ENCODE data around the gene ZBTB46. TPM values are rescaled to one million over a fixed set of nuclear protein-coding genes. Genes with fewer than 3 reads are reported as not detected.

ZBTB46 gene
- total RNA-seq, 5 donors from 2014 or later (not counting 1 experiment from before 2014, with no cell fraction given): 0.20 to 0.95 (median 0.30) TPM

DNA sequence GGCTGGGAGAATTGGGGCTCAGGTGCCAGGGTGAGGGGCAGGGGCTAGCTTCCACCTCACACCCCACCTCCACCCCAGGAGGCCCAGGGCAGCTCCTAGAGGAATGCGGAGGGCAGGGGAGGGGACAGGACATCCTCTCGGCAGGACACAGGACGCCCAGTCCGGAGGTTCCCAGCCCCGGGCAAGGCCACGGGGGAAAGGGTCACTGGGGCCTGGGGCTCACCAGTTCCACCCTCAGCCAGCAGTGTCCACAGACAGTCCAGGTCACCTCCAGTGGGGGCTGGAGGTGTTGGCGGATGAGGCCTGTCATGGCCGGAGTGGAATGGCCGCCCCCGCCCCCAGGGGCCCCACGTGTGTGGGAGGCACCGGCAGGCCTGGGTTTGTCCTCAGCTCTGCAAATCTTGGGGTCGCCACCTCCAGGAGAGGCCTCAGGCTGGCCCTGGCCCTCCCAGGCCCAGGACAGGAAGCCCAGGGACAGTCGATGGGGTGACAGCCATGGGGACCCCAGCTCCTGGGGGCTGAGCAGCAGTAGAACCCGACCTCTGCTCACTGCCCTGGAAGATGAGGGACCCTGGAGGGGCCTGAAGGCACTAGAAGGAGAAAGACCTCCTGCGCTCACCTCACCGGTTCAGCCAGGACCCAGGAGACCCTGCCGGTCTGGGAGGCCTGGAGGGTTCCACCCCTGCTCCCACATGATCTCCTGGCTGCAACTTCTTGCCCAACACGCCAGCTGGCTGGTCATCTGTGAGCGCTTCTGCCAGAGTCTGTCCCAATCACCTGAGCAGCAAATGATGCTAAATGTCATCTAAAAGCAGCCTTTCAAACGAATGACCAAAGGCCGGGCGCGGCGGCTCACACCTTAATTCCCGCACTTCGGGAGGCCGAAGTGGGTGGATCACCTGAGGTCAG lies 17.2 kb upstream of the ZBTB46 start:
- H3K27ac ChIP-seq (ENCODE audit: low read length): no peak overlapping the region
- Mint-ChIP-seq H3K9me3 (no peaks in the 10 kb centered on the region), H3K36me3 (no peaks in the 10 kb centered on the region), H3K4me3 (no peak overlapping the region), H3K27me3 (peaks cover 17 to 51% of the 10 kb centered on the region in 2 donors), H3K27ac (no peak overlapping the region), H3K4me1 (peaks cover 8 to 18% (median 11%) of the 10 kb centered on the region in 3 donors)
- ChIA-PET POLR2A (no interaction called here), CTCF (interaction anchor here in 1 of 2 donors (0.5 kb wide), 1 partner anchor 235 kb away, joined by 3 read pairs; no protein-coding TSS in a partner anchor)
- DNase-seq: no peak
- peaks cover 5 to 37% of the 10 kb centered on the region in 2 experiments for H3K4me1 ChIP-seq (ENCODE audit: control insufficient read depth in 1 of 2, extremely low read depth in 1 of 2, insufficient read depth in 2 of 2, low read length in 2 of 2)
- WGBS (ENCODE audit: insufficient coverage): 78% methylated on average over 24 of the region's 28 CpGs
- H3K36me3 ChIP-seq (ENCODE audit: control insufficient read depth in 2 of 2, extremely low read depth in 1 of 2, insufficient read depth in 1 of 2, low read length in 1 of 2): no peaks in the 10 kb centered on the region
- ATAC-seq (replicated peaks in 1 of 4): no peak
- no peaks in the 10 kb centered on the region for H3K9me3 ChIP-seq
- peaks cover 2 to 89% of the 10 kb centered on the region in 2 experiments for H3K27me3 ChIP-seq (replicated peaks in 1 of 2; ENCODE audit: control insufficient read depth in 2 of 2, extremely low read depth in 1 of 2, insufficient read depth in 2 of 2, low read length in 1 of 2)
- H3K4me3 ChIP-seq (ENCODE audit: control insufficient read depth in 1 of 2, extremely low read depth in 1 of 2, low read length in 1 of 2): no peak overlapping the region

DNA sequence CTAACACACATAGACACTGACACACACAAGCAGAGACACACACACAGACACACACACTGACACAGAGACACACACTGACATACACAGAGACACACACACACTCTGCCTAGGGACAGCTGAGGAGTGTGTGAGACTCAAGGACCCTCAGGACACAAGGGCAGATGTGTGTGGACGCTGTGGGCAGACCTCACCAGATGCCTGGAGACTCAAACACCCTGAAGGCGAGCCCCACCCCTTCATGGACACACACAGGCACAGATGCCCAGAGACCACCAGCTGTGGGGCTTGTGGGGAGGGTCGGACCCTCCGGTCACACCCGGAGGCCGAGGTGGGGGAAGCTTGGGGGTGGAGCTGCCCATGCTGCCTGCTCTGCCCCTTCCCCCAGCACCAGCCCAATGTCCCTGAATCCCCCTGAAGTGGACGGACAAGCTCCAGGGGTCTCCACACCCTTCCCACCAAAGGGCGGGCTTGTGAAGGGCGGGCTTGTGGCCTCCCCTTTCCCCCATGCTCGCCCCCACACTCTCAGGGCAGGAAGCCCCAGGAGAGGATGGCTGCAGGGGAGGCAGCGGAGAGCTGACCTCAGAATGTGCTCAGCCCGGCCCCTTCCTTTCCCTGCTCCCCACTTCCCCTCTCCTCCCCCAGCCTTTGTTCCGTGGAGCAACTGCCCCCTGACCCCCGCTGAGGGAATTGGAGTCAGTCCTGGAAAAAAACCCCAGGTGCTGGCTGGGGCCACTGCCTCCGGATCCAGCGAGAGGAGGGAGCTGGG lies 16.4 kb upstream of the ZBTB46 start:
- no peak overlapping the region for H3K27ac ChIP-seq (ENCODE audit: low read length)
- Mint-ChIP-seq H3K36me3 (no peaks in the 10 kb centered on the region), H3K4me3 (no peak overlapping the region), H3K9me3 (no peaks in the 10 kb centered on the region), H3K27me3 (peaks cover 20 to 58% of the 10 kb centered on the region in 2 donors), H3K4me1 (peaks cover 8 to 19% (median 11%) of the 10 kb centered on the region in 3 donors), H3K27ac (no peak overlapping the region)
- no peak for ATAC-seq (replicated peaks in 1 of 4)
- CTCF ChIA-PET: interaction anchor here in 1 of 2 donors (0.5 kb wide), 1 partner anchor 234 kb away, joined by 3 read pairs; no protein-coding TSS in a partner anchor
- POLR2A ChIA-PET: no interaction called here
- H3K4me1 ChIP-seq (ENCODE audit: control insufficient read depth in 1 of 2, extremely low read depth in 1 of 2, insufficient read depth in 2 of 2, low read length in 2 of 2): peaks cover 5 to 41% of the 10 kb centered on the region in 2 experiments
- peaks cover 2 to 90% of the 10 kb centered on the region in 2 experiments for H3K27me3 ChIP-seq (replicated peaks in 1 of 2; ENCODE audit: control insufficient read depth in 2 of 2, extremely low read depth in 1 of 2, insufficient read depth in 2 of 2, low read length in 1 of 2)
- no peak for DNase-seq
- 10% methylated on average over 6 of the region's 16 CpGs for WGBS (ENCODE audit: insufficient coverage)
- no peak overlapping the region for H3K4me3 ChIP-seq (ENCODE audit: control insufficient read depth in 1 of 2, extremely low read depth in 1 of 2, low read length in 1 of 2)
- H3K9me3 ChIP-seq: no peaks in the 10 kb centered on the region
- no peaks in the 10 kb centered on the region for H3K36me3 ChIP-seq (ENCODE audit: control insufficient read depth in 2 of 2, extremely low read depth in 1 of 2, insufficient read depth in 1 of 2, low read length in 1 of 2)

DNA sequence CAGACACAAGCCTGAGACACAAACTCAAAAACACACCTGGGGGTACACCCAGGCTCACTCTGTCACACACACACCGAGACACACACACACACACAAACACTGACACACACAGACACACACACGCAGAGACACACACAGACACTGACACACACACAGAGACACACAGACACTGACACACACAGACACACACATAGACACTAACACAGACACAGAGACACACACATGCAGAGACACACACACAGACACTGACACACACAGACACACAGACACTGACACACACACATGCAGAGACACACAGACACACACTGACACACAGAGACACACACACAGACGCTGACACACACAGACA lies 15.8 kb upstream of the ZBTB46 start:
- Mint-ChIP-seq H3K9me3 (no peaks in the 10 kb centered on the region), H3K27me3 (peaks cover 21 to 58% of the 10 kb centered on the region in 2 donors), H3K4me3 (no peak overlapping the region), H3K4me1 (peaks cover 11 to 22% (median 12%) of the 10 kb centered on the region in 3 donors), H3K36me3 (no peaks in the 10 kb centered on the region), H3K27ac (no peak overlapping the region)
- Histone ChIP-seq H3K4me3 (ENCODE audit: control insufficient read depth in 1 of 2, extremely low read depth in 1 of 2, low read length in 1 of 2) (no peak overlapping the region), H3K36me3 (ENCODE audit: control insufficient read depth in 2 of 2, extremely low read depth in 1 of 2, insufficient read depth in 1 of 2, low read length in 1 of 2) (no peaks in the 10 kb centered on the region), H3K9me3 (no peaks in the 10 kb centered on the region), H3K4me1 (ENCODE audit: control insufficient read depth in 1 of 2, extremely low read depth in 1 of 2, insufficient read depth in 2 of 2, low read length in 2 of 2) (peaks cover 5 to 45% of the 10 kb centered on the region in 2 experiments), H3K27me3 (replicated peaks in 1 of 2; ENCODE audit: control insufficient read depth in 2 of 2, extremely low read depth in 1 of 2, insufficient read depth in 2 of 2, low read length in 1 of 2) (peaks cover 2 to 90% of the 10 kb centered on the region in 2 experiments), H3K27ac (ENCODE audit: low read length) (no peak overlapping the region)
- ATAC-seq (replicated peaks in 1 of 4): no peak
- ChIA-PET CTCF (no interaction called here), POLR2A (no interaction called here)
- no peak for DNase-seq
- 42% methylated on average over 2 of the region's 3 CpGs for WGBS (ENCODE audit: insufficient coverage)

DNA sequence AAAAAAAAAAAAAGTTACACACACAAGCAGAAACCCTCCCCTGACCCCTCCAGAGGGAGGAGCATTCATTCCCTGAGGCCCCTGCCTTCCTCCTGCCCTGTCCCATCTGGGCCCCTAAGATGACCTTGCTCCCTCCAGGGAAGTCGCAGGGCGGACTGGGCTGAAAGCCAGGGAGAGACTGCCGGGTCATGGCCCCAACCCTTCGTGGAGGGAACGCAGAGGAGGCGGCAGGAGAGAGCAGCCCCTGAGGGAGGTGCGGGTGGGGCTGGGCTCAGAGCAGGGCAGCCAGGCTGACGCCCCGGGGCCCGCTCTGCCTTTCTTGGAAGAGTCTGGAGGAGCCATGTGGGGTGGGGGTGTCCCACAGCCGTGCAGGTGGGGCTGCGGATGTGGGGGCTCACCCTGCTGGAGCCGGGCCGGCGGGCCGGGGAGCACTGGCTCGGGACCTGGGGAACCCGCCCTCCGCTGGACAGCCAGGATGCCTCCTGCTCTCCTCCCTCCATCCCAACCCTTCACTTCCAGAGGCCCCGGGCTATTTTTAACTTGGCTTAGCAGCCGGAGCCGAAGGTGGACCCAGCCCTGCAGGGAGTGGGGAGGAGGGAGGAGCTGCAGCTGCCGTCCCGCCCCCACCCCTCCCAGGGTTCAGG lies 15.2 kb upstream of the ZBTB46 start:
- ChIA-PET POLR2A (no interaction called here), CTCF (no interaction called here)
- peaks cover 11 to 22% (median 12%) of the 10 kb centered on the region in 3 donors for H3K4me1 Mint-ChIP-seq
- no peaks in the 10 kb centered on the region for H3K9me3 Mint-ChIP-seq
- Histone ChIP-seq H3K4me3 (ENCODE audit: control insufficient read depth in 1 of 2, extremely low read depth in 1 of 2, low read length in 1 of 2) (no peak overlapping the region), H3K36me3 (ENCODE audit: control insufficient read depth in 2 of 2, extremely low read depth in 1 of 2, insufficient read depth in 1 of 2, low read length in 1 of 2) (no peaks in the 10 kb centered on the region), H3K9me3 (no peaks in the 10 kb centered on the region), H3K27ac (ENCODE audit: low read length) (no peak overlapping the region), H3K27me3 (replicated peaks in 1 of 2; ENCODE audit: control insufficient read depth in 2 of 2, extremely low read depth in 1 of 2, insufficient read depth in 2 of 2, low read length in 1 of 2) (peaks cover 2 to 86% of the 10 kb centered on the region in 2 experiments), H3K4me1 (ENCODE audit: control insufficient read depth in 1 of 2, extremely low read depth in 1 of 2, insufficient read depth in 2 of 2, low read length in 2 of 2) (peaks cover 5 to 45% of the 10 kb centered on the region in 2 experiments)
- DNase-seq: no peak
- H3K4me3 Mint-ChIP-seq: peak overlapping the region in 1 of 3 donors; percentile 51
- no CpG with 5 or more reads among the region's 24 CpGs for WGBS (ENCODE audit: insufficient coverage)
- peaks cover 22 to 58% of the 10 kb centered on the region in 2 donors for H3K27me3 Mint-ChIP-seq
- no peak overlapping the region for H3K27ac Mint-ChIP-seq
- no peaks in the 10 kb centered on the region for H3K36me3 Mint-ChIP-seq
- ATAC-seq (replicated peaks in 1 of 4): peak in 3 of 4 experiments; percentile 29 to 38 (median 37)

DNA sequence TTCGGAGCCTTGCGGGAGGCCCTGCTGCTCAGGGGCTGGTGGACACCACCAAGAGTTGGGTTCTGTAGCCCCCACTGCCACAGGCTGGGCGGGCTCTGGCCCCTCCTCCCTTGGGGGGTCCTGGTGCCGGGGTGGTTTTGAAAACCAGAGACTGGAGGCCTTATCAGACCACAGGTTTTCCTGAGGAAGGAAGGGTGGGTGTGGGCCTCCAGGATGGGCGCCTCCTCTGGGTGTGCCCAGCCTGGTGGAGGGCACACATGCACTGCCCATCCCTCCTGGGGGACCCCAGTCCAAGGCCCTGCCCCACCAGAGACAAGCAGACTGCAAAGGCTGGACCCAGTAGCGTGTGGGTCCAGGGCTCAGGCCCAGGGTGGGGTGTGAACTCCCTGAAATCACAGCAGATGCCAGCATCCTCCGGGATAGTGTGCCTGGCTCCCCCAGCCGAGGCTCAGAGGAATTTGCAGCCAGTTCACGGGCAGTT lies 13.5 kb upstream of the ZBTB46 start:
- no peak overlapping the region for H3K27ac Mint-ChIP-seq
- no peaks in the 10 kb centered on the region for H3K36me3 Mint-ChIP-seq
- peak overlapping the region in 1 of 3 donors; percentile 59 for H3K4me3 Mint-ChIP-seq
- peaks cover 5 to 45% of the 10 kb centered on the region in 2 experiments for H3K4me1 ChIP-seq (ENCODE audit: control insufficient read depth in 1 of 2, extremely low read depth in 1 of 2, insufficient read depth in 2 of 2, low read length in 2 of 2)
- no peaks in the 10 kb centered on the region for H3K9me3 Mint-ChIP-seq
- H3K36me3 ChIP-seq (ENCODE audit: control insufficient read depth in 2 of 2, extremely low read depth in 1 of 2, insufficient read depth in 1 of 2, low read length in 1 of 2): no peaks in the 10 kb centered on the region
- peaks cover 22 to 50% of the 10 kb centered on the region in 2 donors for H3K27me3 Mint-ChIP-seq
- ATAC-seq (replicated peaks in 1 of 4) (no peak), DNase-seq (no peak)
- POLR2A ChIA-PET: no interaction called here
- H3K27me3 ChIP-seq (replicated peaks in 1 of 2; ENCODE audit: control insufficient read depth in 2 of 2, extremely low read depth in 1 of 2, insufficient read depth in 2 of 2, low read length in 1 of 2): peaks cover 2 to 78% of the 10 kb centered on the region in 2 experiments
- no peaks in the 10 kb centered on the region for H3K9me3 ChIP-seq
- H3K27ac ChIP-seq (ENCODE audit: low read length): no peak overlapping the region
- peaks cover 9 to 20% (median 11%) of the 10 kb centered on the region in 3 donors for H3K4me1 Mint-ChIP-seq
- CTCF ChIA-PET: no interaction called here
- WGBS (ENCODE audit: insufficient coverage): 33% methylated on average over 5 of the region's 9 CpGs
- H3K4me3 ChIP-seq (ENCODE audit: control insufficient read depth in 1 of 2, extremely low read depth in 1 of 2, low read length in 1 of 2): no peak overlapping the region

DNA sequence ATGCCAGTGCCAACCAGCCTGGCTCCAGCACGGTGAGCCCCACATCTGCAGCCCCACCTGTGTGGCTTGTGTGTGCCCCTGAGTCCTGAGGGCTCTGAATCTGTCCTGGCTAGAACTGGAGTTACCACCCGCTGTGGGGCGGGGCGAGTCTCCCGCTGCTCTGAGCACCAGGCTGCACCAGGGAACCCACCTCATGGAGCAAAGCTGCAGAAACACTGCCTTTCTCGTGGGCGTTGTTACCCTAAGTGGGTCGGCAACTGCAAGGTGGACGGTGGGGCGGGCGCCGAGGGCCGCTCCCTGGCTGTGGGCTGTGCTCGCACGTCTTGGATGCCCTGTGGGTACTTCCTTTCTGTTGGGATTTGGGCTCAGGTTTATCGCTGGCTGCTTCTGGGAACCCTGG lies 12.7 kb upstream of the ZBTB46 start:
- peaks cover 5 to 45% of the 10 kb centered on the region in 2 experiments for H3K4me1 ChIP-seq (ENCODE audit: control insufficient read depth in 1 of 2, extremely low read depth in 1 of 2, insufficient read depth in 2 of 2, low read length in 2 of 2)

More for the DNA sequence above, 12.7 kb upstream of the ZBTB46 start:
- H3K27me3 Mint-ChIP-seq: peaks cover 22 to 50% of the 10 kb centered on the region in 2 donors
- ChIA-PET CTCF (no interaction called here), POLR2A (no interaction called here)
- ATAC-seq (replicated peaks in 1 of 4) (peak in 1 of 4 experiments; percentile 11), DNase-seq (no peak)
- no peaks in the 10 kb centered on the region for H3K36me3 Mint-ChIP-seq
- H3K9me3 ChIP-seq: no peaks in the 10 kb centered on the region
- no peaks in the 10 kb centered on the region for H3K36me3 ChIP-seq (ENCODE audit: control insufficient read depth in 2 of 2, extremely low read depth in 1 of 2, insufficient read depth in 1 of 2, low read length in 1 of 2)
- peak overlapping the region in 1 of 3 donors; percentile 59 for H3K4me3 Mint-ChIP-seq
- no peak overlapping the region for H3K27ac Mint-ChIP-seq
- 21% methylated on average over 16 of the region's 16 CpGs for WGBS (ENCODE audit: insufficient coverage)
- H3K27me3 ChIP-seq (replicated peaks in 1 of 2; ENCODE audit: control insufficient read depth in 2 of 2, extremely low read depth in 1 of 2, insufficient read depth in 2 of 2, low read length in 1 of 2): peaks cover 2 to 73% of the 10 kb centered on the region in 2 experiments
- H3K9me3 Mint-ChIP-seq: no peaks in the 10 kb centered on the region
- H3K27ac ChIP-seq (ENCODE audit: low read length): no peak overlapping the region
- H3K4me3 ChIP-seq (ENCODE audit: control insufficient read depth in 1 of 2, extremely low read depth in 1 of 2, low read length in 1 of 2): no peak overlapping the region
- peaks cover 9 to 20% (median 11%) of the 10 kb centered on the region in 3 donors for H3K4me1 Mint-ChIP-seq
